LoVo (cell line): ENCODE results near the gene GJD2.

Experiments
- DNase-seq: peaks from one replicate; pipeline ENCODE4 v3.0.0-alpha.2; 2016; ENCODE audit warnings: low spot score

The GJD2 gene

GRCh38 chr15:34773013-34773412, 18.2 kb upstream of the GJD2 start:
- no peak for DNase-seq

GRCh38 chr15:34772312-34772711, 17.5 kb upstream of the GJD2 start:
- DNase-seq: no peak

GRCh38 chr15:34769711-34770110, 14.9 kb upstream of the GJD2 start:
- no peak for DNase-seq

GRCh38 chr15:34768530-34768929, 13.7 kb upstream of the GJD2 start:
- DNase-seq: no peak

- no peak for DNase-seq
Observed at GRCh38 chr15:34765741-34766140, 10.9 kb upstream of the GJD2 start.

- DNase-seq: no peak
Observed at GRCh38 chr15:34760909-34761308, 6.1 kb upstream of the GJD2 start.

GRCh38 chr15:34759992-34760391, 5.2 kb upstream of the GJD2 start:
- no peak for DNase-seq

- no peak for DNase-seq
Observed at GRCh38 chr15:34759347-34759746, 4.5 kb upstream of the GJD2 start.

GRCh38 chr15:34757262-34757661, 2.5 kb upstream of the GJD2 start:
- no peak for DNase-seq

GRCh38 chr15:34755419-34755773, 598 bp upstream of the GJD2 start:
- DNase-seq: no peak

GRCh38 chr15:34754171-34754601, 612 bp downstream of the GJD2 start:
- DNase-seq: no peak

- no peak for DNase-seq
Observed at GRCh38 chr15:34753236-34753894, 1.4 kb downstream of the GJD2 start.

GRCh38 chr15:34749691-34750090, 5.1 kb downstream of the GJD2 start:
- DNase-seq: no peak

GRCh38 chr15:34739346-34739745, 15.5 kb downstream of the GJD2 start:
- no peak for DNase-seq

GRCh38 chr15:34738002-34738401, 16.8 kb downstream of the GJD2 start:
- DNase-seq: no peak

GRCh38 chr15:34737477-34737876, 17.3 kb downstream of the GJD2 start:
- DNase-seq: no peak

- no peak for DNase-seq
Observed at GRCh38 chr15:34734303-34734702, 20.5 kb downstream of the GJD2 start.

GRCh38 chr15:34733621-34734020, 21.2 kb downstream of the GJD2 start:
- no peak for DNase-seq

GRCh38 chr15:34732430-34732829, 22.4 kb downstream of the GJD2 start:
- no peak for DNase-seq

GRCh38 chr15:34730701-34731100, 24.1 kb downstream of the GJD2 start:
- no peak for DNase-seq

- no peak for DNase-seq
Observed at GRCh38 chr15:34729886-34730285, 24.9 kb downstream of the GJD2 start.

GRCh38 chr15:34729056-34729455, 25.7 kb downstream of the GJD2 start:
- DNase-seq: no peak

- no peak for DNase-seq
Observed at GRCh38 chr15:34726406-34727100, 28.2 kb downstream of the GJD2 start.

- no peak for DNase-seq
Observed at GRCh38 chr15:34725556-34725955, 29.2 kb downstream of the GJD2 start.
